Measurements from ENCODE around the gene IL2RA. TPM values are rescaled to one million over a fixed set of nuclear protein-coding genes. Genes with fewer than 3 reads are reported as not detected.

The IL2RA gene
- total and polyA plus RNA-seq, 2 experiments from 2014 or later, result not detected

GRCh38 chr10:6030940-6031339 is 31.2 kb downstream of the IL2RA start:
- Mint-ChIP-seq H3K9me3 (peaks cover 17% of the 10 kb centered on the region), H3K27me3 (ENCODE audit: insufficient read depth, low read depth, poor library complexity) (no peaks in the 10 kb centered on the region), H3K27ac (no peak overlapping the region), H3K4me3 (no peak overlapping the region), H3K36me3 (ENCODE audit: low read depth) (peaks cover 4% of the 10 kb centered on the region; the same call in 1 of the 3 replicates), H3K4me1 (no peaks in the 10 kb centered on the region)
- TF ChIP-seq CREB1 (CRISPR knock-in tag; IDR thresholded peaks at IDR 0.05; ENCODE audit: low read depth) (no peak), JUNB (IDR thresholded peaks at IDR 0.05; ENCODE audit: unreplicated experiment) (no peak), NANOG (IDR thresholded peaks at IDR 0.05; ENCODE audit: borderline replicate concordance) (no peak), EZH2 (IDR thresholded peaks at IDR 0.05; ENCODE audit: low read depth, unreplicated experiment) (no peak), ZNF331 (CRISPR knock-in tag; IDR thresholded peaks at IDR 0.05; ENCODE audit: low read depth) (no peak), ZNF114 (CRISPR knock-in tag; IDR thresholded peaks at IDR 0.05) (no peak), POLR2AphosphoS5 (IDR thresholded peaks at IDR 0.05; ENCODE audit: low read depth) (no peak), STAT1 (IDR thresholded peaks at IDR 0.05; ENCODE audit: unreplicated experiment) (no peak), CTCF (conservative IDR thresholded peaks at IDR 0.05; ENCODE audit: low read depth in 2 of 2) (no peak), EZH2phosphoT487 (IDR thresholded peaks at IDR 0.05; ENCODE audit: unreplicated experiment) (no peak)
- TF ChIP-seq, protein P1, sequence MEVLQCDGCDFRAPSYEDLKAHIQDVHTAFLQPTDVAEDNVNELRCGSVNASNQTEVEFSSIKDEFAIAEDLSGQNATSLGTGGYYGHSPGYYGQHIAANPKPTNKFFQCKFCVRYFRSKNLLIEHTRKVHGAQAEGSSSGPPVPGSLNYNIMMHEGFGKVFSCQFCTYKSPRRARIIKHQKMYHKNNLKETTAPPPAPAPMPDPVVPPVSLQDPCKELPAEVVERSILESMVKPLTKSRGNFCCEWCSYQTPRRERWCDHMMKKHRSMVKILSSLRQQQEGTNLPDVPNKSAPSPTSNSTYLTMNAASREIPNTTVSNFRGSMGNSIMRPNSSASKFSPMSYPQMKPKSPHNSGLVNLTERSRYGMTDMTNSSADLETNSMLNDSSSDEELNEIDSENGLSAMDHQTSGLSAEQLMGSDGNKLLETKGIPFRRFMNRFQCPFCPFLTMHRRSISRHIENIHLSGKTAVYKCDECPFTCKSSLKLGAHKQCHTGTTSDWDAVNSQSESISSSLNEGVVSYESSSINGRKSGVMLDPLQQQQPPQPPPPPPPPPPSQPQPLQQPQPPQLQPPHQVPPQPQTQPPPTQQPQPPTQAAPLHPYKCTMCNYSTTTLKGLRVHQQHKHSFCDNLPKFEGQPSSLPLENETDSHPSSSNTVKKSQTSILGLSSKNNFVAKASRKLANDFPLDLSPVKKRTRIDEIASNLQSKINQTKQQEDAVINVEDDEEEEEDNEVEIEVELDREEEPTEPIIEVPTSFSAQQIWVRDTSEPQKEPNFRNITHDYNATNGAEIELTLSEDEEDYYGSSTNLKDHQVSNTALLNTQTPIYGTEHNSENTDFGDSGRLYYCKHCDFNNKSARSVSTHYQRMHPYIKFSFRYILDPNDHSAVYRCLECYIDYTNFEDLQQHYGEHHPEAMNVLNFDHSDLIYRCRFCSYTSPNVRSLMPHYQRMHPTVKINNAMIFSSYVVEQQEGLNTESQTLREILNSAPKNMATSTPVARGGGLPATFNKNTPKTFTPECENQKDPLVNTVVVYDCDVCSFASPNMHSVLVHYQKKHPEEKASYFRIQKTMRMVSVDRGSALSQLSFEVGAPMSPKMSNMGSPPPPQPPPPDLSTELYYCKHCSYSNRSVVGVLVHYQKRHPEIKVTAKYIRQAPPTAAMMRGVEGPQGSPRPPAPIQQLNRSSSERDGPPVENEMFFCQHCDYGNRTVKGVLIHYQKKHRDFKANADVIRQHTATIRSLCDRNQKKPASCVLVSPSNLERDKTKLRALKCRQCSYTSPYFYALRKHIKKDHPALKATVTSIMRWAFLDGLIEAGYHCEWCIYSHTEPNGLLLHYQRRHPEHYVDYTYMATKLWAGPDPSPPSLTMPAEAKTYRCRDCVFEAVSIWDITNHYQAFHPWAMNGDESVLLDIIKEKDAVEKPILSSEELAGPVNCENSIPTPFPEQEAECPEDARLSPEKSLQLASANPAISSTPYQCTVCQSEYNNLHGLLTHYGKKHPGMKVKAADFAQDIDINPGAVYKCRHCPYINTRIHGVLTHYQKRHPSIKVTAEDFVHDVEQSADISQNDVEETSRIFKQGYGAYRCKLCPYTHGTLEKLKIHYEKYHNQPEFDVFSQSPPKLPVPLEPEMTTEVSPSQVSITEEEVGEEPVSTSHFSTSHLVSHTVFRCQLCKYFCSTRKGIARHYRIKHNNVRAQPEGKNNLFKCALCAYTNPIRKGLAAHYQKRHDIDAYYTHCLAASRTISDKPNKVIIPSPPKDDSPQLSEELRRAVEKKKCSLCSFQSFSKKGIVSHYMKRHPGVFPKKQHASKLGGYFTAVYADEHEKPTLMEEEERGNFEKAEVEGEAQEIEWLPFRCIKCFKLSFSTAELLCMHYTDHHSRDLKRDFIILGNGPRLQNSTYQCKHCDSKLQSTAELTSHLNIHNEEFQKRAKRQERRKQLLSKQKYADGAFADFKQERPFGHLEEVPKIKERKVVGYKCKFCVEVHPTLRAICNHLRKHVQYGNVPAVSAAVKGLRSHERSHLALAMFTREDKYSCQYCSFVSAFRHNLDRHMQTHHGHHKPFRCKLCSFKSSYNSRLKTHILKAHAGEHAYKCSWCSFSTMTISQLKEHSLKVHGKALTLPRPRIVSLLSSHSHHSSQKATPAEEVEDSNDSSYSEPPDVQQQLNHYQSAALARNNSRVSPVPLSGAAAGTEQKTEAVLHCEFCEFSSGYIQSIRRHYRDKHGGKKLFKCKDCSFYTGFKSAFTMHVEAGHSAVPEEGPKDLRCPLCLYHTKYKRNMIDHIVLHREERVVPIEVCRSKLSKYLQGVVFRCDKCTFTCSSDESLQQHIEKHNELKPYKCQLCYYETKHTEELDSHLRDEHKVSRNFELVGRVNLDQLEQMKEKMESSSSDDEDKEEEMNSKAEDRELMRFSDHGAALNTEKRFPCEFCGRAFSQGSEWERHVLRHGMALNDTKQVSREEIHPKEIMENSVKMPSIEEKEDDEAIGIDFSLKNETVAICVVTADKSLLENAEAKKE (CRISPR knock-in tag; IDR thresholded peaks at IDR 0.05), result no peak
- TF ChIP-seq, protein P2, sequence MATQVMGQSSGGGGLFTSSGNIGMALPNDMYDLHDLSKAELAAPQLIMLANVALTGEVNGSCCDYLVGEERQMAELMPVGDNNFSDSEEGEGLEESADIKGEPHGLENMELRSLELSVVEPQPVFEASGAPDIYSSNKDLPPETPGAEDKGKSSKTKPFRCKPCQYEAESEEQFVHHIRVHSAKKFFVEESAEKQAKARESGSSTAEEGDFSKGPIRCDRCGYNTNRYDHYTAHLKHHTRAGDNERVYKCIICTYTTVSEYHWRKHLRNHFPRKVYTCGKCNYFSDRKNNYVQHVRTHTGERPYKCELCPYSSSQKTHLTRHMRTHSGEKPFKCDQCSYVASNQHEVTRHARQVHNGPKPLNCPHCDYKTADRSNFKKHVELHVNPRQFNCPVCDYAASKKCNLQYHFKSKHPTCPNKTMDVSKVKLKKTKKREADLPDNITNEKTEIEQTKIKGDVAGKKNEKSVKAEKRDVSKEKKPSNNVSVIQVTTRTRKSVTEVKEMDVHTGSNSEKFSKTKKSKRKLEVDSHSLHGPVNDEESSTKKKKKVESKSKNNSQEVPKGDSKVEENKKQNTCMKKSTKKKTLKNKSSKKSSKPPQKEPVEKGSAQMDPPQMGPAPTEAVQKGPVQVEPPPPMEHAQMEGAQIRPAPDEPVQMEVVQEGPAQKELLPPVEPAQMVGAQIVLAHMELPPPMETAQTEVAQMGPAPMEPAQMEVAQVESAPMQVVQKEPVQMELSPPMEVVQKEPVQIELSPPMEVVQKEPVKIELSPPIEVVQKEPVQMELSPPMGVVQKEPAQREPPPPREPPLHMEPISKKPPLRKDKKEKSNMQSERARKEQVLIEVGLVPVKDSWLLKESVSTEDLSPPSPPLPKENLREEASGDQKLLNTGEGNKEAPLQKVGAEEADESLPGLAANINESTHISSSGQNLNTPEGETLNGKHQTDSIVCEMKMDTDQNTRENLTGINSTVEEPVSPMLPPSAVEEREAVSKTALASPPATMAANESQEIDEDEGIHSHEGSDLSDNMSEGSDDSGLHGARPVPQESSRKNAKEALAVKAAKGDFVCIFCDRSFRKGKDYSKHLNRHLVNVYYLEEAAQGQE (IDR thresholded peaks at IDR 0.05; ENCODE audit: unreplicated experiment), result no peak
- TF ChIP-seq, protein P3, sequence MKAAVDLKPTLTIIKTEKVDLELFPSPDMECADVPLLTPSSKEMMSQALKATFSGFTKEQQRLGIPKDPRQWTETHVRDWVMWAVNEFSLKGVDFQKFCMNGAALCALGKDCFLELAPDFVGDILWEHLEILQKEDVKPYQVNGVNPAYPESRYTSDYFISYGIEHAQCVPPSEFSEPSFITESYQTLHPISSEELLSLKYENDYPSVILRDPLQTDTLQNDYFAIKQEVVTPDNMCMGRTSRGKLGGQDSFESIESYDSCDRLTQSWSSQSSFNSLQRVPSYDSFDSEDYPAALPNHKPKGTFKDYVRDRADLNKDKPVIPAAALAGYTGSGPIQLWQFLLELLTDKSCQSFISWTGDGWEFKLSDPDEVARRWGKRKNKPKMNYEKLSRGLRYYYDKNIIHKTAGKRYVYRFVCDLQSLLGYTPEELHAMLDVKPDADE (IDR thresholded peaks at IDR 0.05), result no peak
- no peak for DNase-seq (ENCODE audit: low spot score)
- Histone ChIP-seq H3K4me2 (no peak overlapping the region), H3K27ac (ENCODE audit: low read depth) (no peak overlapping the region), H3K4me1 (ENCODE audit: insufficient read depth) (no peaks in the 10 kb centered on the region), H4K20me1 (replicated peaks; ENCODE audit: insufficient read depth) (no peaks in the 10 kb centered on the region), H3K36me3 (ENCODE audit: insufficient read depth) (no peaks in the 10 kb centered on the region), H3K9me2 (ENCODE audit: insufficient read depth) (peaks cover 5% of the 10 kb centered on the region; the same call in 1 of the 2 replicates), H3K27me3 (ENCODE audit: insufficient read depth) (no peaks in the 10 kb centered on the region), H3F3A (replicated peaks; ENCODE audit: low read depth) (no peaks in the 10 kb centered on the region), H2AFZ (no peak overlapping the region), H3K4me3 (no peak overlapping the region), H3K79me2 (replicated peaks; ENCODE audit: insufficient read depth) (no peaks in the 10 kb centered on the region)
- ATAC-seq, result no peak

Measured in GM23338 (cell line).